IPS DF 19.7 (cell line): ENCODE results near the gene ALOXE3.

Source experiments
- DNase-seq: peaks from one replicate; pipeline ENCODE4 v3.0.0-alpha.2; 2013; ENCODE audit warnings: low read depth, low spot score

Gene ALOXE3

DNA sequence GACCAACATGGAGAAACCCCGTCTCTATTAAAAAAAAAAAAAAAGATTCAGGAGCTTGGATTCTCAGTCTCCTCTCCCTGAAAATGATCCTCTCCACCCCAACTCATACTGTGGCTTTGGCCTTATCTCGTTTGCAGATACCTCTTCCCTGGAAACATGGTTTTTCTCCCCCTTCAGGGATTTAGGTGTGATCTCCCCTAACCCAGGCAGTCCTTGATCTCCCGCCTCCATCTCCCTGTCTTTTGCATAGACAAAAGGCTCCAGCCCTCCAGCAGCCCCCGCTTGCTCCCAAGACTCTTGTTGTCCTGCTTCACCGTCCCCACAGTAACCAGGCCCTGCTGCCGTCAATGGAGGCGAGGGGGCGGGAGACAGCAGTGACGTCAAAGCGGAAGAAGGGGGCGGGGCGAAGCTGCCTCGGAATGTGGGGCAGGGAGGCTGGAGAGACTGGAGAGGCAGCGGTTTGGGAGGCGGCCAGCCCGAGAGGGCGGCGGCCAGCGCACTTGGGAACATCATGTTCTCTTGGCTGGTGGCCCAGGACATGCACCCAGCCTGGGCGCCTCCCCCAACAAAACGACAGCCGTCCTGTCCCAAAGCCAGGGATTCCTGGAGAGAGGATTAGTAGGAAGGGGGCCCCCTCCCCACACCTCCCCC lies 35.8 kb upstream of the ALOXE3 start:
- DNase-seq, result no peak

DNA sequence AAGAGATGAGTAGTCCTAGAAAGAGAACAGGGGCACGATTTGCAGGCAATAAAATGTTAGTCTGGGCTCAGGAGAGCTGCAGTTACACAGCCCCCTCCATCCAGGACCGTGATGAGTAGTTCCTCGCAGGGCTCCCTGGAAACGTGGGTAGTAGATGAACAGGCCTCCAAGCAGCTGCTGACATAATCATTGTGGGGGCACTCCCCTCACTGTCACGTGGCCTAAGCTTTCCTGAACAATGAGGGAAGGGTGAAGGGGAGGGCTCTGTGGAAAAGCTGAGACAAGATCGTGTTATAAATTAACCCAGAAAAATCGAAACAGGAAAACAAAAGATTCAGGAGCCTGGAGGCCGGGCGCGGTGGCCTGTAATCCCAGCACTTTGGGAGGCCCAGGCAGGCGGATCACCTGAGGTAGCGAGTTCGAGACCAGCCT lies 35.2 kb upstream of the ALOXE3 start:
- no peak for DNase-seq

- no peak for DNase-seq
Measured at GRCh38 chr17:8153031-8153451, 34.7 kb upstream of the ALOXE3 start.

GRCh38 chr17:8152112-8152775 lies 33.9 kb upstream of the ALOXE3 start, which contains the start of gene PER1:
Gene PER1, minus strand, starts transcription at chr17:8152404. Its CDS starts 1,698 bp downstream, at chr17:8150706.
- no peak for DNase-seq

GRCh38 chr17:8151641-8152111 lies 33.4 kb upstream of the ALOXE3 start:
- no peak for DNase-seq

DNA sequence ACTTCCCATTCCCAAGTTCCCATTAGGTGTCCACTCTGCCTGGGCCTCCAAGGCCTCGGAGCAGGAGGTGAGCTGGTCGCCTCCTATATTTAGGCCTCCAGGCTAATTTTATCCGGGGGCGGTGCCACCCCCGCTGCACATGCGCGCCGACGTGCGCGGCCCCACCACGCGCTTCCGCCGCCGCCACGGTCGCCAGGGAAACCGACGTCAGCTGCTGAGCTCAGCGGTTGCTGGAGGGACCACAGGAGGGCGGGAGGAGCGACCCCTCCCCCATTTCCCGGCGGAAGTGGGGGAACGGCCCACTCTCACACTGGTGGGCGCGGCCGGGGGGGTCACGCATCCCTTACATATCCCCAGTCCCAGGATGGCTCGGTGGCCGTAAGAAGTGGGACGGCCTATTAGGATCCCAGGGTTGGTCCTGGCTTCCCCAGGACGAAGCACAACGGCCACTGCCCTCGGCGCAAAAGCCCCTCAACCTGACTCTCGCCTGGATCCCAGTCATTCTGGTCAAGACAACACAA lies 32.9 kb upstream of the ALOXE3 start:
- no peak for DNase-seq

DNA sequence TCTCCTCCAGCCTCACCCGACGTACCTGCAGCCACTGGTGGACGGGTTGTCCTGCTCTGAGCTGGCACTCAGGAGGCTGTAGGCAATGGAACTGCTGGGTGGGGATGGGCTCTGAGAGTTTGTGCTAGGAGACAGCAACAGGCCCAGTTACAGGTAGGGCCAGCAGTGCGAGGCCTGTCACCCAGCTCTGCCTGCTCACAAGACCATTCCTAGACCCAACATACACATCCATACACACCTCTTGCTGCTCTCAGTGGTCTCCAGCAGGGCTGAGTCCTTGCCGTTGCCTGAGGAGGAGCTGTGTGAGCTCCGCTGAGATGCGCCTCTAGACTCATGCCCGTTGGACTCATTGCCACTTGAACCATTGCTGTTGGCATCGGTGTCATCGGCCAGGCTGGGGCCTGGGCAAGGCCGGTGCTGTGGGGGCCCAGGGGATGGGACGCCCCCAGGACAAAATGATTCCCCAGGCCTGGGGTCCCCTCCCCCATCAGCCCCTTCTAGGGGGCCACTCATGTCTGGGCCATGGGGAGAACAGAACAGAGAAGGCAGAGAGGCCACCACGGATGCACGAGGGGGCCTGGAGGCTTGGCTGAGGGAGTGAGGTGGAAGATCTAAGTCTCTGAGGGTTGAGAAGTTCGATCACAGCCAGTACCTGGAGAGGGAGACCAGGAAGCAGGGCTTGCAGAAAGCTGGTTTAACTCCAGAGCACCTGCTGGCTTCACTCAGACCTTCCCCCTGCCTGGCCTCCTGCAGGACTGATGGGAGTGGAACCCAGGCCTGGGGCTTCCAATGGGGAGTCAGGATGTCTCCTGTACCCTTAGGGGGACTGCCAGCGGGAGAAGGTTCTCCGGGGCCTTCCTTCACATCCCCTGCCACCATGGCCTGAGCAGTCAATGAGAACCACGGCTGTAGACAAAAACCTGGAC lies 32.1 kb upstream of the ALOXE3 start:
- no peak for DNase-seq

GRCh38 chr17:8149419-8150193 lies 31.3 kb upstream of the ALOXE3 start:
- no peak for DNase-seq

GRCh38 chr17:8148560-8148959 lies 30.2 kb upstream of the ALOXE3 start:
- no peak for DNase-seq

GRCh38 chr17:8147805-8148404 lies 29.6 kb upstream of the ALOXE3 start:
- DNase-seq, result no peak

DNA sequence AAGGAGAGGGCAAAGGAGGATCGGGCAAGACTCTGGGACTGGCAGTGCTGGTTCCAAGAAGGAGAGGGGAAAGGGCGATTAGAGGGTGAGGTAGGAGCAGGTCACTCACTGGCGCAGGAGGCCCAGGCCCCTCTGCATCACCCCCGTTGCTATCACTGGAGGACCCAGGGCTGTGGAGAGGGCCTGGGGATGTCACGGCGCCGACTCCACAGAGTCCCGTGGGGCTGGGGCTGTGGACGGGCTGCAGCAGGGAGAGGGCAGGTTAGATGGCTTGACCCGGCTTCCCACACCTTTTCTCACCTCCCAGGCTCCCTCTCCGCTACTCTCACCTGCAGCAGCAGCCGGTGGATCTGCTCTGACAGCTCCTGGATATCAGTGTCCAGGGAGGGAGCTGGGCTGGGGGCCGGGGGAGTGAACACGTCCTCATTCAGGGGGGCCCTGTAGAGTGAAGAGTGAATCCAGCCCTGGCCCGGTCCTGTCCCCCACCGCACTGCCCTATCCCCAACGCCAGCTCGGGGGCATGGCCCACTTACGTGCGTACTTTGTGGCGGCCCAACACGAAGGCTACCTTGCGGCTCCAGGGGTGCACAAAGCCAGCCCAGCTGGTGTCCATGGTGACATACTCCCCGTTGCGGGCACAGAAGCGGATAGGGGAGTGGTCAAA lies 29.0 kb upstream of the ALOXE3 start:
- no peak for DNase-seq

GRCh38 chr17:8146381-8147140 lies 28.2 kb upstream of the ALOXE3 start:
- no peak for DNase-seq

GRCh38 chr17:8145811-8146210 lies 27.5 kb upstream of the ALOXE3 start:
- no peak for DNase-seq

DNA sequence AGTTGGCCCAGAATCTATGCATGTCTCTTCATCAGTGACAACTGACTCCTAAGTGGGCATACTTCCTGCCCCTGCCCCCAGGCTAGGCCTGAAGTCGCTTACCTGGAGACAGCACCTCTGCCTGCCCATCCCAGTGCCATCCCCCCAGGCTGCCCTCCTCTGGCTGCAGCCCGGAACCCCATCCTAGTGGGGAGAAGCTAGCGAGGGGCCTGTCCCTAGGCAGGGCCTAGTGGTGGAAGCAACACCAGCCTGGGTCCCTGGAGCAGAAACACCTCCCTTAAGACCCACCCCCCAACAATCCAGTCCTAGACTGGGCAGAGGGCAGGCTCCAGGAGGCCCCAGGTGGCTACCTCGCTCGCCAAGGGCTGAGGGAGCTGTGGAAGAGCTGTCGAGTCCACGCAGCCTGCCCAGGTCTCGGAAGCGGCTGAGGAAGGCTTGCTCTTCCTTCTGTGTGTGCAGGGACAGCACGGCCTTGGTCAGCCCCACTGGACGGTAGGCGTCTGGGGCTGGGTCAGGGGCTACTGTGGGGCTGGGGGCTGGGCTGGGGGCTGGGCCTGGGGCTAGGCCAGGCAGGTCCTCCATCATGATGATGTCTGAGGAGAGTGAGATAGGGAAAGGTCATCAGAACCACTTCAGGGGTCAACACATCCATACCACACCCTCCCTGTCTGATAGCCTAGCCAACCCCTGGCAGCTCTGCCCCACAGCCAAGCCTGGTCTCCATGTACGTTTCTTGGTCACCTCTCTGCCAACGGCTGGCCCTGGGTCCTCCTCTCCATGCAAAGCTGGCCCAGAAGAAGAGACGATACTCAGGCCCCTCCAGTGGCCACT lies 26.3 kb upstream of the ALOXE3 start:
- no peak for DNase-seq

GRCh38 chr17:8143581-8144400 lies 25.5 kb upstream of the ALOXE3 start:
- DNase-seq, result no peak

DNA sequence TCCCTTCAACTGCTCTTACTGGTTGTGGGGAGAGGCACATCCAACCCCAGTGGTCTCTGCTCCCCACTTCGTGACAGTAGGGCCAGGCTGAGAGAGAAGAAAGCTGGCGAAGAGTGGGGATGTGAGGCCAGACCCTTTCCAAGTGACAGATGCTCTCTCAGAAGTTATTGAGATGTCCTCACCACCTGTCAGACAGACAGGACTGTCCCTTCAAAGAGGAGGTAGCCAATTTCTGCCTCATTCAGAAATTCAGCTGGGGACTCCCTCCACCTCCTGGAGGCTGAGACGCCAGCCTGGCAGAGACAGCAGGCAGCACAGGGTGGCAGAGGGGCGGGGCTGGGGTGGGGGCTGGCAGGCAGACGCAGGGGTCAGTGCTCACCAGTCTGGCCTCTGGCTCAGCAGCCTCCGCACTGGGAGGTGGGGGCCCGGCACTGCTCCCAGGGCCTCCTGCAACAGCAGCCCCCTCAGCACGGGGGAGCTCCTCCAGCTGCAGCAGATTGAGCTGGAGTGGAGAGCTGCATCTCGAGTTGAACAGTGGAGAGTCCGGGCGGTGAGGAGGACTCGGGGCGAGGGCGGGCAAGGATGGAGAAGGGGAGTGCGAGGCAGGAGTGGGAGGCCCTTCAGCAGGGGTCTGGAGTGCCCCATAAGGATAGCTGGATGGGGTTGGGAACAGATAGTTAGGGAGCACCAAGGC lies 24.7 kb upstream of the ALOXE3 start:
- no peak for DNase-seq
